ENCODE measurements around the gene WDR33.

Gene WDR33

GRCh38 chr2:127653421-127654083 is 157.4 kb downstream of the WDR33 start:
- no peak for DNase-seq

GRCh38 chr2:127652786-127653357 is 158.1 kb downstream of the WDR33 start:
- DNase-seq, result no peak

- DNase-seq, result no peak
Observed at GRCh38 chr2:127651971-127652550, 158.9 kb downstream of the WDR33 start.

- no peak for DNase-seq
Observed at GRCh38 chr2:127651381-127651809, 159.6 kb downstream of the WDR33 start.
